Stimulated activated CD8-positive, alpha-beta memory T cell treated with anti-CD3 and anti-CD28 coated beads, Interleukin-7, amount 100 ng/mL, for 24 hours (primary cell): ENCODE data around the gene ZNF524.
A peak's percentile ranks its signal among the peaks of the same experiment; 100 is the strongest.

Source experiments
- DNase-seq: peaks from one replicate; pipeline ENCODE4 v3.0.0-alpha.2; 2020; ENCODE audit warnings: low read depth

Gene ZNF524

GRCh38 chr19:55602104-55603001, 2.3 kb downstream of the ZNF524 start:
- no peak for DNase-seq

GRCh38 chr19:55603115-55603514, 3.0 kb downstream of the ZNF524 start:
- no peak for DNase-seq

GRCh38 chr19:55603581-55604292, 3.6 kb downstream of the ZNF524 start:
- DNase-seq: no peak

DNA sequence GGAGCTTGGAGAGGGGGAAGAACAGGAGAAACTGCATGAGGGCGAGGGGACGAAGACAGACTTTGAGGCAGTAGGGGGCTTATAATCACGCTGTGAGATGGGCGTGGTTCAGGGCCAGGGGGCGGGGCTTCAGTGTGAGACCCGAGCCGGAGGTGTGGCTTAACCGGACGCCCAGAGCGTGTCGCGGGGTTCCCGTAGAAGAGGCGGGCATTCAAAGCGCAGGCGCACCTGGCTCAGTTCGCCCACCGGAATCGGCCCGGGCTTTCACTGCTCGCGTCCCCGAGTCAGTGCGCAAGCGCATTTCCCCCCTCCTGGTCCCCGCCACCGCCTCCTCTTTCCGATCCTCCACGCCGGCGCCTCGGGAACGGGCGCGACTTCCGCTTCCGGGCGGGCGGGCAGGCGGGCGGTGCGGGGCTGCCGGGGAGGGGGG, 5.1 kb downstream of the ZNF524 start:
- DNase-seq: peak; percentile 98

DNA sequence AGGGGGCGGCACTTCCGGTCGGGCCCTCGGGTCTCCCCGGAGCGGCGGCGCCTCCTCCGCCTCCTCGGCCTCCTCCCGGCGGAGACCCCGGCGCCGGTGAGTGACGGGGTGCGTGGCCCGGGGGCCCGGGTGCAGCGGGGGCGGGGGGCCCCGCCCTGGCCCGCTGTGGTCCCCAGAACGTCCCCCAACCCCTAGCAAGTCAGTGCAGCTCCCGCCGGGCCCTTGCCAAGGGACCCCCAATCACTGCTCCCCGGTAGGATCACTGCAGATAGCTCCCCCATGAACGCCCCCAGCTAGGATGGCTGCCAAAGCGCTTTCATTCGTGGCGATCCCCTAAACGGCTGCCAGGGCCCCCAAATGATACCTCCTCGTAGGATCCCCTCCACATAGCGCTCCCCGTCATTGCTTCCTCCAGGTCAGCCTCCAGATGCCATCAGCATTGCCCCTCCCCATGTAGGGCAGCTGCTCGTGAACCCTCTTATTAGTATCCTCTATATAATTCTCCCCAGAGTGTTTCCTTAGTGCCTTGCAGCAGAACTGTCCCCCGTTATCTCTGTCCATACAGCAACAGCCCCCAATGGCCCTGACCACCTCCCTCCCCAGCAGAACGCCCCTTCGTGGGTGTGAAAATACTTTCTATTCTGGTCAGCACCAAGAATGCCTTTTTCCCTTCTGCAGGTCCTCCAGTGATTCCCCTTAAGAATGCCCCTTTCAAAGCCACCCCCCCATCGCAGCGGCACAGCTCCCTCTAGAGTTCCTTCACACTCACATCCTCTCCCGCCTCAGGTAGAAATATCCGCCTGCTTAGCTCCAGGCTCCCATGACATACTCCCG, 5.8 kb downstream of the ZNF524 start, which contains the start of gene ZNF865:
Gene ZNF865 (plus strand): TSS at position 11 of the 834 bp plus-strand sequence. CDS start 7,972 bp downstream, outside the sequence.
- no peak for DNase-seq

- no peak for DNase-seq
Measured at GRCh38 chr19:55606471-55606787, 6.3 kb downstream of the ZNF524 start.

GRCh38 chr19:55606817-55607216, 6.7 kb downstream of the ZNF524 start:
- DNase-seq: no peak

DNA sequence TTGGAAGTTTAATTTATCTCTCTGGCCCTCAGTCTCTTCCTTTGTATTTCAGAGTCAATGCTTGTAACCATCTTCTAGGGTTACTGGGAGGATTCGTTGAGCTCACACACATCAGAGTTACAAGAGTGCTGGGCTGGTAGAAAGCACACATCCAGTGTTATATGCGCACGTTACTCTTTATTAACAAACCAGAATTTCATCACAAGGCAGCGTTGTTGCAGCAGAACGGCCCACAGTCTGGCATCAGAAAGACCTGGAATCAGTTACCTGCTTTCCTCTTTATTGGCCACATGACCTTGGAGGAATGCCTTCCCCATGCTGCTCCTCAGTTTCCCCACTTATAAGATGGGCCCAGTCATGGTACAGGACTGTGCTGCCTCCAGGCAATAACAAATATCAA, 9.2 kb downstream of the ZNF524 start:
- no peak for DNase-seq

- DNase-seq: no peak
Measured at GRCh38 chr19:55611300-55611982, 11.4 kb downstream of the ZNF524 start.

DNA sequence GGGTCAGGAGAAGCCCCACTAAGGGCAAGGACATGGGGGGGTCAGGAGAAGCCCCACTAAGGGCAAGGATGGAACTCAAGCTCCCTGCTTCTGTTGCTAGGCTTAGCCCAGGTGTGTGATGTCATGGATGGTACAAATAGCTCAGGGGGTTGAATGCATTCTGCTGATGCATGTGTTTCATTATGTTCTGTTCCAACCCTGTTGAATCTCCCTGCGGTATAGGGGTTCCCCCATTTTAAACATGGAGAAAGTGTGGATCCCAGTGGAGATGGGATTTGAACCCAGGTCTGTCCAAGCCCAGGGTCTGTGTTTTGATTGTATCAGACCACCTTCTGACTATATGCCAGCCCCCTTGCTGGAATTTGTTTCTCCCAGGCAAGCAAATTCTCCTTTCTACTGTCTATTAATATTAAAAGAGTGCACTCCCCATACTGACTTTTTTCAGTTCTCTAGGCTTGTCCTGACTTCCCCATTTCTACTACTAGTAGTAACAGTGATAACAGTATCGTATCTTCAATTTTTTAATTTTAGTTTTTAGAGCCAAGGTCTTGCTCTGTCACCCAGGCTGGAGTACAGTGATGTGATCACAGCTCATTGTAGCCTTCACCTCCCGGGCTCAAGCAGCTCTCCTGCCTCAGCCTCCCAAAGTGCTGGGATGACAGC, 12.0 kb downstream of the ZNF524 start:
- DNase-seq: no peak

- DNase-seq: no peak
Measured at GRCh38 chr19:55613396-55613795, 13.3 kb downstream of the ZNF524 start.

- no peak for DNase-seq
Measured at GRCh38 chr19:55613930-55614710, 14.0 kb downstream of the ZNF524 start.

GRCh38 chr19:55614711-55615542, 14.8 kb downstream of the ZNF524 start:
- no peak for DNase-seq

DNA sequence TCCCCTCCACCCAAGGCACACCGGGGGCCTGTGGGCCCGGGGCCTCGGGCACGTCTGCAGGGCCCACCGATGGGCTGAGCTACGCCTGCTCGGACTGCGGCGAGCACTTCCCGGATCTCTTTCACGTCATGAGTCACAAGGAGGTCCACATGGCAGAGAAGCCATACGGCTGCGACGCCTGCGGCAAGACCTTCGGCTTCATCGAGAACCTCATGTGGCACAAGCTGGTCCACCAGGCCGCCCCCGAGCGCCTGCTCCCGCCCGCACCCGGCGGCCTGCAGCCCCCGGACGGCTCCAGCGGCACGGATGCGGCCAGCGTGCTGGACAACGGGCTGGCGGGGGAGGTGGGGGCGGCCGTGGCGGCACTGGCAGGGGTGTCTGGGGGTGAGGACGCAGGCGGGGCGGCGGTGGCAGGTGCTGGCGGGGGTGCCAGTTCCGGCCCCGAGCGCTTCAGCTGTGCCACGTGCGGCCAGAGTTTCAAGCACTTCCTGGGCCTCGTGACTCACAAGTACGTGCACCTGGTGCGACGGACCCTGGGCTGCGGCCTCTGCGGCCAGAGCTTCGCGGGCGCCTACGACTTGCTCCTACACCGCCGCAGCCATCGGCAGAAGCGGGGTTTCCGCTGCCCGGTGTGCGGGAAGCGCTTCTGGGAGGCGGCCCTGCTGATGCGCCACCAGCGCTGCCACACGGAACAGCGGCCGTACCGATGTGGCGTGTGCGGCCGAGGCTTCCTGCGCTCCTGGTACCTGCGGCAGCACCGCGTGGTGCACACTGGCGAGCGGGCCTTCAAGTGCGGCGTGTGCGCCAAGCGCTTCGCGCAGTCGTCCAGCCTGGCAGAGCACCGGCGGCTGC, 15.7 kb downstream of the ZNF524 start:
- no peak for DNase-seq

- DNase-seq: no peak
Measured at GRCh38 chr19:55616395-55616875, 16.3 kb downstream of the ZNF524 start.

DNA sequence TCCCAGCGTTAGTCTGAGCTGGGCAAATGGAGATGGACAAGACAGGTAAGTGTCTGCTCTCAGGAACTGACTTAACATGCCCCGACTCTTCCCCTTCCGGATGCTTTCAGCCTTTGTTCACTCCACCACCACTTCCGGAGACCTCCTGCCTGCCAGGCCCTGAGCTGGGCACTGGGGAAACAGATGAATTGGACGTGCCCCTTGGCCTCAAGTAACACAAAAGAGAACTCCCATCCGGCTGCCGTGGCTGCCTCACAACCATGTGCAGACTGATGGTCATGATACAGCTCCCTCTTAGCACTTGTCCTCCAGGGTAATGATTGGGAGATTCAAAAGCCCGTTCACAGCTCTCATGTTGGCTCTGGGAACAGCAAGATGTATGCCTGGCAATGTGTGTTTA, 17.3 kb downstream of the ZNF524 start:
- DNase-seq: no peak

- no peak for DNase-seq
Measured at GRCh38 chr19:55618426-55618825, 18.3 kb downstream of the ZNF524 start.

DNA sequence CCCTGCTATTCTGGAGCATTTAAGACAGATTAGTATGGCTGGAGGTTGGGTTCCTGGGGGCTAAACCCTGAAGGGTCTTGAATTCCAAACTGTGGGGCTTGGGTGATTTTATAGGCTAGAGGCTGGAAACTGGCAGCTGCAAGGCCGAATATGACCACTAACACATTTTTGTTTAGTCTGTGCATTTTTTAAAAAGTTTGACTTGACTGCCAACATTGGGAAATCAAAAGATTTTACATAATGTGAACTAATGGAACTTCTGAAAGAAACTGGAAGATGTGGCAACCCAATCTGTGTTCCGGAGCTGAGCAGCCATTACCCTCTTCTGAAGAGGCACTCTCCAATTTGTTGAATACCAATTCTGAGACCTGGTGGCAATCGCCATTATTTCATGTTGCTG, 19.2 kb downstream of the ZNF524 start:
- no peak for DNase-seq
